Brain microvascular endothelial cell (primary cell): ENCODE data around the gene TCTN3.
A peak's percentile ranks its signal among the peaks of the same experiment; 100 is the strongest.

ENCODE experiments used
- DNase-seq: peaks from one replicate; pipeline ENCODE4 v3.0.0-alpha.2; 2020
- H3K27ac ChIP-seq: fragments of 250-450 bp; sonication (Bioruptor Pico); 2 replicates; pipeline ENCODE4 v1.5.1; 2020; ENCODE audit warnings: mild to moderate bottlenecking, moderate library complexity
- H3K27me3 ChIP-seq: fragments of 250-450 bp; sonication (Bioruptor Pico); replicated peaks from 2 replicates; pipeline ENCODE4 v1.5.1; 2020; ENCODE audit warnings: mild to moderate bottlenecking
- H3K36me3 ChIP-seq: fragments of 250-450 bp; sonication (Bioruptor Pico); replicated peaks from 2 replicates; pipeline ENCODE4 v1.5.1; 2020; ENCODE audit warnings: mild to moderate bottlenecking
- H3K4me3 ChIP-seq: 2 replicates; pipeline ENCODE4 v1.5.1; 2011; ENCODE audit warnings: low read depth, mild to moderate bottlenecking, control low read depth, low read length, moderate library complexity
- CTCF ChIP-seq: IDR thresholded peaks from 2 replicates; pipeline ENCODE4 v1.5.1; 2011; ENCODE audit warnings: low read depth, mild to moderate bottlenecking, moderate library complexity, low read length, control low read depth, inconsistent platforms; ENCODE audit errors: missing control alignments
- in situ Hi-C: cut with HindIII; loops from 2 replicates; pipeline ENCODE4 v1.10.0; 2017; ENCODE audit warnings: low sequenced_read_pairs, low pct_ligation_motif_present

The TCTN3 gene

GRCh38 chr10:95657250-95657649 lies 36.5 kb downstream of the TCTN3 start:
- no peak for TF ChIP-seq CTCF
- H3K27ac ChIP-seq, result no peak overlapping the region
- H3K27me3 ChIP-seq, result no peaks in the 10 kb centered on the region
- DNase-seq, result no peak
- in situ Hi-C loops, result no loop called here
- H3K4me3 ChIP-seq, result peak overlapping the region; percentile 91
- H3K36me3 ChIP-seq, result peaks cover 8% of the 10 kb centered on the region

- in situ Hi-C loops, result no loop called here
- peaks cover 15% of the 10 kb centered on the region for H3K36me3 ChIP-seq
- H3K27me3 ChIP-seq, result no peaks in the 10 kb centered on the region
- peak; percentile 85 for DNase-seq
- peak within 1 kb of the TSS; percentile 91 for H3K4me3 ChIP-seq
- peak within 1 kb of the TSS; percentile 56 for H3K27ac ChIP-seq
- no peak for TF ChIP-seq CTCF
These were observed 37.2 kb downstream of the TCTN3 start, which contains the start of gene ALDH18A1 for GRCh38 chr10:95656291-95657164. Gene ALDH18A1, minus strand, starts transcription at chr10:95656711. Its CDS starts 3,334 bp downstream, at chr10:95653377.

- peak overlapping the region; percentile 56 for H3K27ac ChIP-seq
- peak; percentile 22 for DNase-seq
- in situ Hi-C loops, result no loop called here
These were observed 38.0 kb downstream of the TCTN3 start for GRCh38 chr10:95655571-95656290.

GRCh38 chr10:95653895-95654294 lies 39.8 kb downstream of the TCTN3 start:
- no peak for DNase-seq
- Histone ChIP-seq H3K36me3 (peaks cover 28% of the 10 kb centered on the region), H3K27me3 (no peaks in the 10 kb centered on the region), H3K27ac (no peak overlapping the region), H3K4me3 (no peak overlapping the region)
- in situ Hi-C loops, result no loop called here
- no peak for TF ChIP-seq CTCF

More at GRCh38 chr10:95655571-95656290, 38.0 kb downstream of the TCTN3 start:
- H3K27me3 ChIP-seq, result no peaks in the 10 kb centered on the region
- H3K36me3 ChIP-seq, result peaks cover 23% of the 10 kb centered on the region
- no peak for TF ChIP-seq CTCF
- H3K4me3 ChIP-seq, result peak overlapping the region; percentile 91

GRCh38 chr10:95651346-95652060 lies 42.2 kb downstream of the TCTN3 start:
- no peaks in the 10 kb centered on the region for H3K27me3 ChIP-seq
- no peak for DNase-seq
- H3K4me3 ChIP-seq, result no peak overlapping the region
- TF ChIP-seq CTCF, result no peak
- H3K27ac ChIP-seq, result no peak overlapping the region
- in situ Hi-C loops, result no loop called here
- H3K36me3 ChIP-seq, result peaks cover 47% of the 10 kb centered on the region
